Daoy (cell line): Measurements from ENCODE around the gene CHAT. TPM values are rescaled to one million over a fixed set of nuclear protein-coding genes. Genes with fewer than 3 reads are reported as not detected.

Experiments
- DNase-seq: peaks from one replicate; pipeline ENCODE4 v3.0.0-alpha.2; 2015; ENCODE audit warnings: low read depth
- total RNA-seq: library from RNA; depleted of rRNA; stranded (reverse); fragments of >200 nt; shearing (Covaris generic); gene quantifications from 2 replicates; pipeline ENCODE4 v1.2.3, GENCODE V29; 2014; rRNA removed

The CHAT gene
- total RNA-seq, 1 experiment from 2014 or later: not detected

DNA sequence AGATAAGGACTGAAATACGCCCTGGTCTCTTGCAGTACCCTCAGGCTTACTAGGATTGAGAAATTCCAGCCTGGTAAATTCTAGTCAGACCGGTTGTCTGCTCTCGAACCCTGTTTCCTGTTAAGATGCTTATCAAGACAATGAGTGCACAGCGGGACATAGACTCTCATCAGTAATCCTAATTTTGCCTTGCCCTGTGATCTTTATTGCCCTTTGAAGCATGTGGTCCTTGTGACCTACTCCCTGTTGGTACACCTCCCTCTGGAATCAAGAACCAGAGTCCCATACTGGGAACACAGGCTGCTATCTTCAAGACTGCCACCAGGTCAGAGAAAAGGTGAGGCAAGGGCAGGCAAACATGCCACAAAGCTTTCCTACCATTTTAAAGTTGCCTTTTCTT is 72.8 kb downstream of the CHAT start:
- no peak for DNase-seq

DNA sequence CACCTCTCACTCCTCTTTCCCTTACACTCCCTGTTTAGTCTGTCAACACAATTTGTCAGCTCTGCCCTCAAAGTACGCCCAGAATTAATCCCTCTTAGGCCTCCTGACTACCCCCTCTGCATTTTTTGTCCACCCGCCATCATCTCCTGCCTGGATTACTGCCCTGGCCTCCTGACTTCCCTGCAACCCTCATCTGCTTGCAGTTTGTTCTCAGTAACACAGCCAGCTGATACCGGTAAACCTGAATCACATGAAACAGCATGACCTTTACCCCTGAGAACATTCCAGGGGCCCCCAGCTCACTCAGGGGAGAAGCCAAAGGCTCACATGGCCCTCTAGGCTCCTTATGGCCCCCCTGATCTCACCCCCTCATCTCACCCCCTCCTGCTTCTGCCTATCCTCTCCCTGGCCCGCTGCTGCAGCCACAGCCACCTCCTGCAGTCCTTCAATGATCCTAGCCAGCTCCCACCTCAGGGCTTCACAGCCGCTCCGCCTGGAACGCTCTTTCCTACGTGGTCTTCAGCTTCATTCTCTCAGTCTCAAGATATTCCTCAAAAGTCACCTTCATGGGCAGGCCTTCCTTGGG is 74.5 kb downstream of the CHAT start:
- DNase-seq: no peak

DNA sequence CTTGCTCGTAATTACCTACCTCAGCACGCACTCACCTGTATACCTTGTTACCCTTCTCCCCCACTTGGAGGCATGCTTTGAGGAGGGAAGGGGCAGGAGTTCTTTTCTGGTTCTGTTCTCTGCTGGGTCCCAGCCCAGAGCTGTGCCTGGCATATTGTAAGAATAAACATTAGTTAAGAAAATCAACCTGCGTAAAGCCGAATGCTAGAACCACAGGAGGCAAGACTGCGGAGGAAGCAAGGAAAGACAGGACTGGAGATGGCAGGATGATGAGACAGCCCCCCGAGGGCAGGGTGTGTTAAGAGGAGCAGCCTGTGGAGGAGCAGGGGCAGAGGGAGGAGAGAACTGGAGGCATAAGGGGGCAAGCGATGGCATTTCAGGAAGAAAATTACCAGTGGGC is 75.1 kb downstream of the CHAT start:
- DNase-seq: no peak

DNA sequence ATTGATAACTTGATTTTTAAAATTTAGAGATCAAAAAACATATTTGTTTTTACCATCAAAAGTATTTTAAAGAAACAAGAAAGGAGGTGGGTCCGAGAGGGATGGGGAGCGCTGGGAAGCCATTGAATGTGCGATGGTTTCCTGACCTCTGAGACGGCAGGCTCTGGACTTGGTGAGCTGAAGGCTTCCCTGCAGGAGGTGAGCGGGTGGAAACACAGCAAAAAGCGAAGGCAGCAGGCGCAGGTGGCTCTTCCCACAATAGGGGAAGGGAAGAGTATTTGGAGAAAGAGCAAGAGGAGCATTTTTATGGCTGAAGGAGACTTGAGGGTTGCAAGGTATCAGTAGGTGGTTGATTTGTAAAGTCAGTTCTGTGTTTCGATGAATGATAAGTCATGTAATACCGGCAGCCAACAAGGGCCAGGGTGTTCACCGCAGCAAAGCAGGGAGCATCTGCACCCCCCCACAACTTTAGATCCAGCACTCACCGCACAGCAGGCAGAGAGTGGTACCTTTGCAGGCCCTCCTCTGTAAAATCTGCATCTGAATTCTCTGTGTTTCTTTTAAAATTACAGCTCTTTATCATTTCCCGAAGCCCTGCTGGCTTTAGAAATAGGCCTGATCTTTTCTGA is 76.2 kb downstream of the CHAT start:
- DNase-seq: no peak

DNA sequence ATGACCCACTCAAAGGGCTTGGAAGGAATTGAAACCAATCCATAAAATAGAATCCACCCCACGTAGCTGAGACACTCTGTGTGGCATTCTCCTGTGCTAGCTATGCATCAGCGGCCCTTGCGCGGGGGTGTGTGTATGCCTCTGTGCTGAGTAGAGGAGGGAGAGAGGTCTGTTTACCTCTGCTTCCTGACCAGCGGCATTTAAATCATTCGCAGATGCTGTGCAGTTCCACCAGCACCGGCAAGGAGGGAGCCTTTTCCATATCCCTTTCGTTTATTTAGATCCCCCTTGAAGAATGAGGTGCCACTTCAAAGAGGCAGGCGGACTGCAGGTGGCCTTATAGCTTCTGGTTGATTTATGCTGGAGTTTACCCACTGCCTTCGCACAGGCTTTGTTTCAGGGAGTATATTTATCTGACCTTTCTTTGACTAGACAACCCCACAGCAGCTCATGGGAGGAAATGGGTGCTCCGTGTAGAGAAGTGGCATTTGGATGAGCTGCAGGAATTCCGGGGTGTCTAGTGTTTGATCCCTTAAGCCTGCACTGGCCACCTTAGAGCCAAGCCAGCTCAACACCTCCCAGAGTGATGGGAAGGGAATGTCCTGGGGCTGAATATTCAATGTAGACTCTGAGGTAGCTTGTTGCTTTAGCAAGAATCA is 77.0 kb downstream of the CHAT start:
- DNase-seq: no peak

DNA sequence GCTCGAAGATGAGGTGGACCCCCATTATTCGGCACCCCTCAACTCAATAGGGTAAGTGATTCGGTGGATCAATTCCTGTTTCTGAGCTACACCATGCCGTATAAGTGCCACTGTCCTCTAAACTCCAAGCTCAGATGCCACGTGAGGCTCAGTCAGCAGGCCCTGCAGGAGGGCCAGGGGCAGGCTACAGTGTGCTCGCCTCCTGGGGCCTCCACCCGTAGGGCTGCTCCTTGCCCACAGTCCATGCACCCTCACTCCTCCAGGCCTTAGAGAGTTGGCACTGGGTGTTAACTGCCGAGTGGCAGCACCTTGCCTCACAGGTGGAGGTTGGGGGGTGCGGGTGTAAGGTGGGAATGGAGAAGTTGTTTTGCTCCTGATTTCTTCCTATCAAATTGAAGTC is 77.8 kb downstream of the CHAT start:
- DNase-seq: no peak

DNA sequence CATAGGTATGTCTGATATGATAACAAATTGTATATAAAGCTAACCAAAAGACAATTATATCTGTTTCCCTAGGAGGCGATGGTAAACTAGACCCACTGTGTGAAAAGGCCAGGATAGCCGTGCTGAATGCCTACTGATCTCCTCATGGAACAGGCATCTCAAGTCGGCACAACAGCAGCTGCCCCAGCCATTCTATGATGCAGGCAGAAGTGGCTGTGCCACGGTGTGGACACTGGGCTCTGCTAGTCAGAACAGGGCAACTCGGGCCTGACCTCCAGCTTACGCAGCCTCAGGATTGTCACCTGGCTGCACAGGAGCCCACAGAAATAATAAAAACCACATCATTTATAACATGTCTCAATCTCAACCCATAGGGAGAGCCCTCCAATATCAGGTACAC is 80.6 kb downstream of the CHAT start:
- no peak for DNase-seq

DNA sequence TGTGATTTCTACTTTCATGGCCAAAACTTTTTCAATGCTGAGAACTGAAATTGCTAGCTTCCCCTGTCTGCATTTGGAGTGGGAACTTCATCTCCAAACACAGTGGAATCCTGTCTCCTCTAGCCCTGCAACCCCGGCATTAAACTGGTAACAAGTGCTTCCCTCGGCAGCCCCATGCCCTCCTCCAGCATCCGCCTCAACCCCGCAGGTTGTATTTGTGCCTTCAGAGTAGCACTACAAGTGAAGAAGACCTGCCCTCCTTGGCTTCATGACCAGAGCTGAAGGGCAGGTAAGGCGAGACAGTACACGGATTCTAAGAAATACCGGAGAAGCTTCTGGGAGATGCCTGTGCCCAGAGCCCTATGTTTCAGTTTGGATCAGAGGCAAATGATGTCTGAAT is 82.5 kb downstream of the CHAT start:
- DNase-seq: no peak

DNA sequence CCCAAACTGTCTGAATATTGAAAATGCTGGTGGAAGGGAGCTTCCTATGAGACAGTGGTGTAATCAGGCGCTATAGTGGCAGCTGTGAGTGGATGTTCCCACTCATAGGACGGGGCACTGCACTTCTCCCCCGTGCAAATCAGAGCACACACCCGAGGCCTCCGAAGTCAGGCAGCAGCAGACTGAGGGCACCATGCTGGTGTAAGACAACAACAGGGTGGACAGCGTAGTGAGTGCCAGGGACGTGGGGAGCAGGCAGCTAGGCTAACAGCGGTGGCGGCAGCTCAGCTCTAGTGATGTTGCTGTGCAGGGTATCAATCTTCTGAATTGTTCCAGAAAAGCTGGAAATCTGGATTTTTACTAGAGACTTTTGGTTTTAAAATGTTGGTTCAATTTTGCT is 84.8 kb downstream of the CHAT start:
- no peak for DNase-seq

DNA sequence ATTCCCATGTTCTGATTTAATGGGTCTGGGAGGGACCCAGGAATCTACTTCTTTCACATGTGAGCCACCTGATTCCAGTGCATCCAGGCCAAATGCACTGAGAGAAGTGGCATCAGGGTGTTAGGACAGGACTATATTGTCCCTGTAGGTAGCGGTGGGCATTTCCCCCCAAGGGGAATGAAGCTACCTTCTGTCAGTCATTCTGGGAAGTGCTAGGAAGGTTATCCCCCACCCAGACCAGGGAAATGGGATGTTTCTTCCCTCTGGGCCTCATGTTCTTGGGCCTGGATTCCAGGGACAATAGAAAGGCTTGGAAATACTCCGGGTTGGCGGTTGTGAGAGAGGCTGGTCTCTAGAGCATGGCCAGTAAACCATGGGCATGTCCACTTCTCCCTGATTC is 86.4 kb downstream of the CHAT start:
- DNase-seq: no peak

DNA sequence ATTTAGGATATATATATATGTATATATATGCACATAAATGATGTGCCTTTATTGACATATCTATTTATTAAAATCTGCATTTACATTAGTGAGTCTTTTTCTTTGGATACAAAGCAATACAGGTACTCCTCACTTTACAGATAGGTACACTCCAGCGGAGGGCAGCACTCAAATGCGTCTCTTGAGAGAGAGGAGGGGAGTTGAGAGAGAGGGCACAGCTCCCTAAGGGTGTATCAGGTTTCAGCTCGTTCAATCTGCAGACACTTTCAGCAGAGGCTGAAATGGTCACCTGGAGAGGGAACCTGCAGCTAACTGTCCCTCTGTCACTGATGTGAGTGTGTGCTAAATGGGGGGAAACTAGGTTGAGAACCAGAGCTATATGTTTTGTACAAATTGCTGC is 87.2 kb downstream of the CHAT start:
- DNase-seq: no peak

DNA sequence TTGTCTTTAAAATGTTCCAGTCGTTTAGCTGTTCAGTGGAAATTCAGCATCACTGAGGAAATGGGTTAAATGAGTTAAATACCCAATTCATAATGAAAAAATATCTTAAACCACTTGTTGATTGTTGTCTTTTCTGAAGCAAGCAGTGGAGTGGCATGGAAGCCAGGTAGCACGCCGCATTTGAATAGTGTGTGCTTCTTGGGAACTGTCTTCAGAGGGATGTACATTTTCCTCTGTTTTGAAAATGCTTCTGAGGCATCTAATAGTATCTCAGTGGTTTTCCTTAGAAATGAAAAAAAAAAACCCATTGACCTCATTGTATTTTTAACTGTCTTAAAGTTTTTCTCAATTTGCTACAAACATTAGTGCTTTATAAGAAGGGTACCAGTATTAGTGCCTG is 93.7 kb downstream of the CHAT start:
- DNase-seq: no peak

DNA sequence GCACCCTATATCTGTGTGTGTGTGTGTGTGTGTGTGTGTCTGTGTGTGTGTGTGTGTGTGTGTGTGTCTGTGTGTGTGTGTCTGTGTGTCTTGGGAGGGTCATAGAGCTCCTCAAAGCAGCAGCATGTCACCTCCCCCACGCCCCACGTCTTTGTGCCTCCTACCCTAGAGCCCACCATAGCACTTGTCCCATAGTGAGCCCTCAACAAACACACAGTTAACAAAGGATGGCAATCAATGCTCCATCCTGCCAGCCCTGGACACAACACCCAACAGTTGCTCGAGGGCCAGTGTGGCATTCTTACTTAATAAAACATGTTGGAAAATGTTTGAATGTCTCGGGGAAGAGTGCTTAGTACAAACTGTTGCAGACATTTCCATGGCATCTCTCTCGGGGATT is 96.1 kb downstream of the CHAT start:
- no peak for DNase-seq

DNA sequence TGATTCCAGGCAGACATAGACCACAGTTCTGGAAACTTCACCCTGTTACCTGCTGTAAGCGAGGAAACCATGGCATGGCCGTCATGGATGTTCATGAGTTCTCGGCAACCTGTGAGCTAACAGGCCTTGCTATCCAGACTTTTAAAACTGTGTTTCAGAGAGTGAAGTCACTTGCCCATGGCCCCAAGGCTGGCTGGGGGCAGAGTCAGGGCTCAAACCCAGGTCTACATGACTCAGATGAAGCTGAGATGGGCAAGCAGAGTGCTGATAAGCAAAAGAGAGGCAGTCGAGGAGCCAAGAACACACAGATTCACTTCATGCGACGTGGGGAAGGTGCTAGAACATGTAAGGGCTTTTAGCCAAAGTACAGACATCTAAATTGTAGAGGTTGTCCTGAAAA is 97.1 kb downstream of the CHAT start:
- no peak for DNase-seq

DNA sequence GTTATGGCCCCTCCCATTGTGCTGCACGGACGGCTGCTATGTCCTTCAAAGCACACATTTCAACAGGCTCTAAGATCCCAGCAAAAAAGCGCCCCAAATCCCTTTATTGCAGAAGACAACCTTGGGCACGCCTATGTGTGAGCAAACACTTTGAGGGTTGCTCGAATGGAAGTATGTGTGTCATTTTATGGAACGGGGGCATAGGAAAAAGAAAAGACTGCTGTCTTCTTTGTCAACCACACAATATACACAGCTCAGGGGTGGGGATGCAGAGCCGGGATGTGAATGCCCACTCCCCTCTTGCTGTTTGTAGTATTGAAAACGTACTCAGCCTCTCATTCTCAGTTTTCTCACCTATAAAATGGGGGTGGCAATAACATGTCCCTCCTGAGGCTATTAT is 97.6 kb downstream of the CHAT start:
- DNase-seq: no peak

DNA sequence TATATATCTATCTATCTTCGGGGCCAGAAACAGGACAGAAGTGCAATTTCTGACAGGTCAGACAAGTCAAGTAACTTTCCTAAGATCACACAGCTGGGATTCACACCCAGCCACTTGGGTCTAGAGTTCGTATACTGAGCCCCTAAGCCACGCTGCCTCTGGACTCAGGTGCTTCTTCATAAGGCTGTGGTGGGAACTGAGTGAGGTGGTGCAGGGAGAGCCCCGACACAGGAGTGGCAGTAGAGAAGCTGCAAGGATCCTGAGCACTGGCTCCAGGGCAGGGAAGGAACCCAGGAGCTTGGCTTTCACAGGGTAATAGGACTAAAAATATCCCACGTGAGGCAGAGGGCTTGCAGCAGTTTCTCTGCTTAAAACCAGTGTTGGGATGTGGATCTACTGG is 99.4 kb downstream of the CHAT start:
- DNase-seq: no peak

Other genes starting within 250 kb of the CHAT start
- gene DRGX, start 217.9 kb upstream of the CHAT start, total RNA-seq: not detected in 2 replicates
- 5.4 and 14.3 TPM in 2 replicates for gene ERCC6, start 74.9 kb upstream of the CHAT start, total RNA-seq
- not detected in 2 replicates for gene SLC18A3, start 3.7 kb upstream of the CHAT start, total RNA-seq
- gene C10orf53, start 65.6 kb downstream of the CHAT start, total RNA-seq: not detected in 2 replicates
- gene OGDHL, start 148.3 kb downstream of the CHAT start, total RNA-seq: 1.5 and 3.4 TPM in 2 replicates